ACC112 (cell line): Measurements from ENCODE around the gene NPC1L1.

Experiments used
- H2AFZ ChIP-seq: fragments of 200-600 bp; sonication (generic); one replicate; pipeline ENCODE4 v1.6.0; 2017; ENCODE audit warnings: antibody characterized with exemption, low read length; ENCODE audit not compliant: unreplicated experiment
- H3K27ac ChIP-seq: fragments of 200-600 bp; sonication (generic); 2 replicates; pipeline ENCODE4 v1.5.1; 2014; ENCODE audit warnings: low read depth, mild to moderate bottlenecking, antibody characterized with exemption, low read length, moderate library complexity
- H3K27me3 ChIP-seq: fragments of 200-600 bp; sonication (generic); 2 replicates; pipeline ENCODE4 v1.6.1; 2014; ENCODE audit warnings: mild to moderate bottlenecking, antibody characterized with exemption, low read length, moderate library complexity, mixed read lengths; ENCODE audit not compliant: insufficient read depth
- H3K36me3 ChIP-seq: fragments of 200-600 bp; sonication (generic); 2 replicates; pipeline ENCODE4 v1.6.1; 2016; ENCODE audit warnings: mild to moderate bottlenecking, antibody characterized with exemption, low read length, moderate library complexity, mixed read lengths; ENCODE audit not compliant: insufficient read depth
- H3K4me1 ChIP-seq: fragments of 200-600 bp; sonication (generic); one replicate; pipeline ENCODE4 v1.6.1; 2016; ENCODE audit warnings: low read length, mixed read lengths; ENCODE audit not compliant: insufficient read depth, unreplicated experiment, control insufficient read depth
- H3K4me3 ChIP-seq: fragments of 200-600 bp; sonication (generic); 2 replicates; pipeline ENCODE4 v1.5.1; 2014; ENCODE audit warnings: mild to moderate bottlenecking, low read depth, low read length
- H3K79me2 ChIP-seq: fragments of 200-600 bp; sonication (generic); one replicate; pipeline ENCODE4 v1.6.0; 2016; ENCODE audit warnings: low read length; ENCODE audit not compliant: control insufficient read depth, unreplicated experiment, insufficient read depth

Gene NPC1L1, protein sequence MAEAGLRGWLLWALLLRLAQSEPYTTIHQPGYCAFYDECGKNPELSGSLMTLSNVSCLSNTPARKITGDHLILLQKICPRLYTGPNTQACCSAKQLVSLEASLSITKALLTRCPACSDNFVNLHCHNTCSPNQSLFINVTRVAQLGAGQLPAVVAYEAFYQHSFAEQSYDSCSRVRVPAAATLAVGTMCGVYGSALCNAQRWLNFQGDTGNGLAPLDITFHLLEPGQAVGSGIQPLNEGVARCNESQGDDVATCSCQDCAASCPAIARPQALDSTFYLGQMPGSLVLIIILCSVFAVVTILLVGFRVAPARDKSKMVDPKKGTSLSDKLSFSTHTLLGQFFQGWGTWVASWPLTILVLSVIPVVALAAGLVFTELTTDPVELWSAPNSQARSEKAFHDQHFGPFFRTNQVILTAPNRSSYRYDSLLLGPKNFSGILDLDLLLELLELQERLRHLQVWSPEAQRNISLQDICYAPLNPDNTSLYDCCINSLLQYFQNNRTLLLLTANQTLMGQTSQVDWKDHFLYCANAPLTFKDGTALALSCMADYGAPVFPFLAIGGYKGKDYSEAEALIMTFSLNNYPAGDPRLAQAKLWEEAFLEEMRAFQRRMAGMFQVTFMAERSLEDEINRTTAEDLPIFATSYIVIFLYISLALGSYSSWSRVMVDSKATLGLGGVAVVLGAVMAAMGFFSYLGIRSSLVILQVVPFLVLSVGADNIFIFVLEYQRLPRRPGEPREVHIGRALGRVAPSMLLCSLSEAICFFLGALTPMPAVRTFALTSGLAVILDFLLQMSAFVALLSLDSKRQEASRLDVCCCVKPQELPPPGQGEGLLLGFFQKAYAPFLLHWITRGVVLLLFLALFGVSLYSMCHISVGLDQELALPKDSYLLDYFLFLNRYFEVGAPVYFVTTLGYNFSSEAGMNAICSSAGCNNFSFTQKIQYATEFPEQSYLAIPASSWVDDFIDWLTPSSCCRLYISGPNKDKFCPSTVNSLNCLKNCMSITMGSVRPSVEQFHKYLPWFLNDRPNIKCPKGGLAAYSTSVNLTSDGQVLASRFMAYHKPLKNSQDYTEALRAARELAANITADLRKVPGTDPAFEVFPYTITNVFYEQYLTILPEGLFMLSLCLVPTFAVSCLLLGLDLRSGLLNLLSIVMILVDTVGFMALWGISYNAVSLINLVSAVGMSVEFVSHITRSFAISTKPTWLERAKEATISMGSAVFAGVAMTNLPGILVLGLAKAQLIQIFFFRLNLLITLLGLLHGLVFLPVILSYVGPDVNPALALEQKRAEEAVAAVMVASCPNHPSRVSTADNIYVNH (N-terminal part only)

DNA sequence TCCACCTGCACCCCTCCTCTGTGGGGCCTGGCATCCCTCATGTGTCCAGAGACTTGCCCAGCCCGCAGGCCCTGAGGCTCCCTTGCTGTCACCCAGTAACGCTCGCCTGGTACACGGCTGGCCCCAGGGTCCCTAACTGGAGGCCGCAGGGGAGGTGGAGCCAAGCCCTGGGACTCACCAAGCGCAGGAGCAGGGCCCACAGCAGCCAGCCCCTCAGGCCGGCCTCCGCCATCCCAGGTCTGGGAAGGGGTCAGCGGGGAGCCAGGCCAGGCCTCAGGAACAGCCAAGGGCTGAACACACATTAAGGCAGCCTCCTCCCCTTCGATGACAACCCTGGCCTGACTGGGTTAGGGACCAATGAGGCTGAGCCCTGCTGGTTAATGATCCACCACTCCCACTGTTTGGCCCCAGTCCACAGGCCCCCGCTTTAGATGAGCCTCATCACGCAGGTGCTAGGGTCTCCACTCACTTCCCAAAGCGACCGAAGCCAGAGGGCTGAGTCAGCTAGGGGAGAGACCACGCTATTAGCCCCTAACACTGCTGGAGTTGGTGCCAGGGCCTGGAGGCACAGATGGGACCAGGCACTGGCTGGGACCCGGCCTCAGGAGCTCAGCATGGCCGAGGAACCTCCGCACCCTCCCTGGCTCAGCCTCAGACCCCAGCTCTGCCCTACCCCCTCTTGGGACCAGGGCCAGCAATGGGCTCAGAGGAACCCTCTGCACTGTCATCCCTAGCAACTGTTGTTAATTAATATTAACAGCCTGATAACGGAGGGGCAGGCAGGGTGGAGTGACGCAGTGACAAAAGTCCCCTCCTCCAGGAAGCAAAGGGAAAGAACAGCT is at the start of gene NPC1L1:
NPC1L1 (minus strand) TSS at position 303 of the 842 bp plus-strand sequence; CDS start at position 232, 71 bp downstream.
- no peak within 1 kb of the TSS for H3K4me3 ChIP-seq

DNA sequence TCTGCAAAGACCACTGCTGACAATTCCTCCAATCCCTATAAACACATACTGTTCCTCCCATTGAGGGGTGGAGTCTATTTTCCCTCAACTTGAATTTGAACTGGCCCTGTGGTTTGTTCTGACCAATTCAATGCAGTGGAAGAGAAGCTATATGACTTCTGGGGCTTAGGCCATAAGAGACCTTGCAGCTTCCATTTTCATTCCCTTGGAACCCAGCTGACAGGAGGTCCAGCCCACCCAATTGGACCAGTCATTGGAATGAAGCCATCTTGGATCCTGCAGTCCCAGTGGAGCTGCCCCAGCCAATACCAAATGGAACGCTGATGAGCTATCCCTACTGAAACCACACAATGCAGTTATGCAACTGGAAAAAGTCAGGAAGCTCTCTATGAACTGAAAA is 49.8 kb upstream of the NPC1L1 start:
- Histone ChIP-seq H2AFZ (no peak overlapping the region), H3K27ac (no peak overlapping the region), H3K27me3 (no peaks in the 10 kb centered on the region), H3K4me3 (no peak overlapping the region), H3K79me2 (no peaks in the 10 kb centered on the region), H3K36me3 (no peaks in the 10 kb centered on the region), H3K4me1 (no peaks in the 10 kb centered on the region)

More for the DNA sequence above, at the start of gene NPC1L1:
- H3K4me1 ChIP-seq: peaks cover 9% of the 10 kb centered on the region
- no peak within 1 kb of the TSS for H3K27ac ChIP-seq
- no peaks in the 10 kb centered on the region for H3K27me3 ChIP-seq
- H3K36me3 ChIP-seq: no peaks in the 10 kb centered on the region
- H3K79me2 ChIP-seq: no peaks in the 10 kb centered on the region
- H2AFZ ChIP-seq: no peak within 1 kb of the TSS

DNA sequence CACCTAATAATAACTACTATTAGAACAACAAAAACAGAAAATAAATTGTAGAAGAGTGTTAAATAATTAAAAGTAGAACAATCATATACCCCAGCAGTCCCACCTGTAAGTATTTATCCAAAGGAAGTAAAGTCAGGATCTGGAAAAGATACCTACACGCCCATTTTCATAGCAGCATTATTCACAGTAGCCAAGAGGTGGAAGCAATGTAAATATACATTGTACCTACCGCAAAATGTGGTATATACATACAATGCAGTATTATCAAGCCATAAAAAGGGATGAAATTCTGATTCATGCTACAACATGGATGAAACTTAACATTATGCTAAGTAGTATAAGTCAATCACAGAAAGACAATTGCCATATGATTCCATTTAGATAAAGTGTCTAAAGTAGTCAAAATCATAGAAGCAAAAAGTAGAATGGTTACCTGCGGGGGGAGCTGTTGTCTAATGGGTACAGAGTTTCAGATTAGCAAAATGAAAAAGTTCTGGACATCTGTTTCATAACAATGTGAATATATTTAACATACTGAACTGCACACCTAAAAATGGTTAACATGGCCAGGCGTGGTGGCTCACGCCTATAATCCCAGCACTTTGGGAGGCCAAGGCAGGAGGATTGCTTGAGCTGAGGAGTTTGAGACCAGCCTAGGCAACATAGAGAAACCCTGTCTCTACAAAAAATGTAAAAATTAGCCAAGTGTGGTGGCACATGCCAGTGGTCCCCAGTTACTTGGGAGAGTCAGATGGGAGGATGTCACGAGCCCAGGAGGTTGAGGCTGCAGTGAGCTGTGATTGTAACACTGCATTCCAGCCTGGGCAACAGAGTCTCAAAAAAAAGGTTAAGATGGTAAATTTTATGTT is 46.9 kb upstream of the NPC1L1 start:
- H3K27me3 ChIP-seq: no peaks in the 10 kb centered on the region
- H3K4me1 ChIP-seq: peaks cover 2% of the 10 kb centered on the region
- H3K27ac ChIP-seq: no peak overlapping the region
- H3K79me2 ChIP-seq: no peaks in the 10 kb centered on the region
- H3K36me3 ChIP-seq: no peaks in the 10 kb centered on the region
- H3K4me3 ChIP-seq: no peak overlapping the region
- H2AFZ ChIP-seq: no peak overlapping the region

GRCh38 chr7:44583146-44583865 is 42.2 kb upstream of the NPC1L1 start:
- peaks cover 16% of the 10 kb centered on the region for H3K79me2 ChIP-seq
- no peaks in the 10 kb centered on the region for H3K27me3 ChIP-seq
- peak overlapping the region; percentile 79; the same call in 1 of the 2 replicates for H3K27ac ChIP-seq
- peak overlapping the region; percentile 100 for H3K4me3 ChIP-seq
- peaks cover 5% of the 10 kb centered on the region for H3K36me3 ChIP-seq
- H3K4me1 ChIP-seq: peaks cover 11% of the 10 kb centered on the region
- H2AFZ ChIP-seq: peak overlapping the region; percentile 88

GRCh38 chr7:44581879-44582603 is 40.9 kb upstream of the NPC1L1 start, which contains the start of gene TMED4:
Gene TMED4 (minus strand): TSS chr7:44582231. CDS start chr7:44582206, 25 bp downstream.
- H3K27me3 ChIP-seq: no peaks in the 10 kb centered on the region
- H3K79me2 ChIP-seq: peaks cover 16% of the 10 kb centered on the region
- H2AFZ ChIP-seq: peak within 1 kb of the TSS; percentile 90
- peak within 1 kb of the TSS; percentile 79 for H3K27ac ChIP-seq
- H3K36me3 ChIP-seq: peaks cover 5% of the 10 kb centered on the region
- peaks cover 11% of the 10 kb centered on the region for H3K4me1 ChIP-seq
- H3K4me3 ChIP-seq: peak within 1 kb of the TSS; percentile 100

- no peaks in the 10 kb centered on the region for H3K27me3 ChIP-seq
- peaks cover 11% of the 10 kb centered on the region for H3K4me1 ChIP-seq
These were observed 40.1 kb upstream of the NPC1L1 start for GRCh38 chr7:44580945-44581878.

DNA sequence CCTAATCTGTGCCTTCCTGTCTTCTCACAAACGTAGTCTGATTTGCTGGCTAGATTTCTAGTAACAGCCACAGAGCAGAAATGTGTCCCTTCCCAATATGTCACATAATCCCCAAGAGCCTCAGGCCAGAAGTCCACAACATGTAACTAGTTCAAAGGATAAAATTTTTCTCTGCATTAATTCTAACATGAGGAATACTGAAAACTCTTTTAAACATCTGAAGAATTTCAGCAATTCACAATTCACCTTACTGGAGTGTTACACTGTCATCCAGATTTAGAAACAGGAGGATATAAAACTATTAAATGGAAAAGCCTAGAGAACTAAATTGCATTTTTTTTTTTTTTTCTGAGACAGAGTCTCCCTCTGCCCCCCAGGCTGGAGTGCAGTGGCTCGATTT is 35.1 kb upstream of the NPC1L1 start:
- Histone ChIP-seq H3K79me2 (peaks cover 44% of the 10 kb centered on the region), H3K4me1 (peaks cover 22% of the 10 kb centered on the region), H3K27ac (no peak overlapping the region), H3K36me3 (peaks cover 17% of the 10 kb centered on the region), H3K4me3 (no peak overlapping the region), H3K27me3 (no peaks in the 10 kb centered on the region), H2AFZ (no peak overlapping the region)

More at GRCh38 chr7:44580945-44581878, 40.1 kb upstream of the NPC1L1 start:
- Histone ChIP-seq H3K79me2 (peaks cover 16% of the 10 kb centered on the region), H3K36me3 (peaks cover 5% of the 10 kb centered on the region), H3K27ac (peak overlapping the region; percentile 40; the same call in 1 of the 2 replicates), H2AFZ (peak overlapping the region; percentile 90), H3K4me3 (peak overlapping the region; percentile 100)
